Psoas muscle (tissue), 8 donors: ENCODE data around the gene TMEM179B. TPM values are rescaled to one million over a fixed set of nuclear protein-coding genes. Genes with fewer than 3 reads are reported as not detected.

Source experiments
- ATAC-seq, 4 donors: fragments of 200-7000 bp; cut with Tn5 transposase; one replicate each; pipeline ENCODE4 v1.9.1; 2020; ENCODE audit warnings: moderate library complexity in 3 of 4, mild to moderate bottlenecking in 2 of 4
- DNase-seq, 2 donors: peaks; one replicate each; pipeline ENCODE4 v3.0.0-alpha.2; 2020
- H3K27ac ChIP-seq: fragments of 200-600 bp; one replicate; pipeline ENCODE4 v1.8.0; 2022
- H3K27me3 ChIP-seq, 3 donors: fragments of 200-600 bp in 1 of 3; one replicate each; pipeline versions ENCODE4 v1.6.1 to v1.8.0; 2013 to 2022; ENCODE audit warnings: low read length in 2 of 3, mild to moderate bottlenecking in 2 of 3, moderate library complexity in 1 of 3; ENCODE audit not compliant: insufficient read depth in 3 of 3
- H3K36me3 ChIP-seq, 2 donors: fragments of 200-600 bp in 1 of 2; one replicate each; pipeline versions ENCODE4 v1.6.1 to v1.8.0; 2013 to 2022; ENCODE audit warnings: low read depth in 1 of 2, mild to moderate bottlenecking in 1 of 2, moderate library complexity in 1 of 2; ENCODE audit not compliant: insufficient read depth in 1 of 2
- H3K4me1 ChIP-seq: fragments of 200-600 bp; one replicate; pipeline ENCODE4 v1.8.0; 2022
- H3K4me3 ChIP-seq: fragments of 200-600 bp; one replicate; pipeline ENCODE4 v1.8.0; 2022; ENCODE audit warnings: mild to moderate bottlenecking
- H3K9me3 ChIP-seq: fragments of 200-600 bp; one replicate; pipeline ENCODE4 v1.8.0; 2022
- CTCF ChIP-seq: fragments of 200-600 bp; IDR thresholded peaks from one replicate; pipeline ENCODE4 v1.8.0; 2022; ENCODE audit warnings: antibody characterized with exemption
- WGBS, 3 donors: extraction: QIAGEN DNeasy Blood & Tissue Kit; methylation state at CpG; one replicate each; pipeline versions ENCODE4 v1.1.6 to v1.1.7; 2013; 5-methylcytosine and 5-hydroxymethylcytosine counted together
- intact Hi-C, 2 donors: fragments of 100-400 bp; cut with DNase I; formaldehyde crosslinking; loops; one replicate each; pipeline versions ENCODE4 v1.11.0 to v1.14.2; 2022
- polyA plus RNA-seq, 3 donors: library from polyadenylated mRNA; stranded (reverse); fragments of 200-250 nt; gene quantifications; one replicate each; pipeline ENCODE4 v1.2.3, GENCODE V29; 2013
- total RNA-seq, 4 donors: library from RNA; stranded (reverse); fragmentation: NEBNext Ultra II Directional in 2 of 4; extraction: Animal tissue kit (Norgen Biotek cat#: 25700) in 2 of 4; gene quantifications; one replicate each; pipeline versions ENCODE4 v1.2.1 to v1.2.4, GENCODE V29; 2021 to 2023
- donor health status: healthy with polysubstance abuse.
- donor health status: DM: no; HTN: no; CAD: no; lungs with moderate emphysema.
- donor health status: Bipolar disorder and iron deficiency.
- donor health status: healthy.
- donor health status: DM: yes; HTN: yes; CAD: no.
- donor health status: DM: no; HTN: no; CAD: no.
- donor health status: DM: no; HTN: no; CAD: no.
- donor health status: DM: yes; HTN: yes; CAD: no.

The TMEM179B gene
- total and polyA plus RNA-seq, 7 donors: 12.2 to 42.0 (median 18.5) TPM

- no peak for TF ChIP-seq CTCF
- DNase-seq (peak; percentile 93 to 96), ATAC-seq (peak; percentile 74 to 80 (median 78))
- H3K9me3 ChIP-seq: no peaks in the 10 kb centered on the region
- 0% methylated on average over 60 to 62 of the region's 62 CpGs for WGBS, 3 donors
- peak within 1 kb of the TSS; percentile 100 for H3K27ac ChIP-seq
- H3K36me3 ChIP-seq: peaks cover 6 to 37% of the 10 kb centered on the region in 2 donors
- peak within 1 kb of the TSS; percentile 84 for H3K4me3 ChIP-seq
- peaks cover 12% of the 10 kb centered on the region for H3K4me1 ChIP-seq
- no peaks in the 10 kb centered on the region for H3K27me3 ChIP-seq
- intact Hi-C loops: loop anchor here in 1 of 2 donors (5.0 kb wide), 1 partner anchor 37 kb away; no protein-coding TSS in a partner anchor
Observed at GRCh38 chr11:62839050-62839945, 52.1 kb downstream of the TMEM179B start, which contains the start of gene WDR74. Gene WDR74, minus strand, starts transcription at chr11:62839590. Its CDS starts 20 bp downstream, at chr11:62839570.

Other genes with a start within 250 kb of the TMEM179B start
Only the 30 nearest of the 31 such genes appear.
- 1,000 to 10,000 TPM; 1,137 to 1,954 (median 1,509) TPM for gene EEF1G, start 213.5 kb upstream of the TMEM179B start, total RNA-seq
- gene EEF1G, start 213.5 kb upstream of the TMEM179B start, polyA plus RNA-seq: 1,000 to 10,000 TPM; 1,687 to 2,356 (median 2,243) TPM
- gene TUT1, start 195.9 kb upstream of the TMEM179B start, total RNA-seq: 10 to 100 TPM; 14.3 to 23.7 (median 19.6) TPM
- 10 to 100 TPM; 12.1 to 15.5 (median 12.7) TPM for gene TUT1, start 195.9 kb upstream of the TMEM179B start, polyA plus RNA-seq
- 10 to 100 TPM; 20.0 to 32.5 (median 28.6) TPM for gene MTA2, start 185.5 kb upstream of the TMEM179B start, total RNA-seq
- gene MTA2, start 185.5 kb upstream of the TMEM179B start, polyA plus RNA-seq: 10 to 100 TPM; 18.4 to 27.1 (median 26.9) TPM
- 10 to 100 TPM; 14.1 to 19.5 (median 16.9) TPM for gene EML3, start 174.6 kb upstream of the TMEM179B start, total RNA-seq
- gene EML3, start 174.6 kb upstream of the TMEM179B start, polyA plus RNA-seq: 10 to 100 TPM in 2 of 3 donors, 1 to 10 TPM in 1; 7.4 to 11.3 (median 11.1) TPM
- 1 to 10 TPM; 2.0 to 4.4 (median 3.1) TPM for gene ROM1, start 174.1 kb upstream of the TMEM179B start, total RNA-seq
- 1 to 10 TPM; 3.7 to 5.5 (median 4.7) TPM for gene ROM1, start 174.1 kb upstream of the TMEM179B start, polyA plus RNA-seq
- 10 to 100 TPM in 3 of 4 donors, 1 to 10 TPM in 1; 7.4 to 11.8 (median 11.0) TPM for gene B3GAT3, start 165.4 kb upstream of the TMEM179B start, total RNA-seq
- gene B3GAT3, start 165.4 kb upstream of the TMEM179B start, polyA plus RNA-seq: 10 to 100 TPM; 11.7 to 37.6 (median 20.0) TPM
- 10 to 100 TPM; 59.7 to 62.2 (median 61.4) TPM for gene GANAB, start 140.8 kb upstream of the TMEM179B start, total RNA-seq
- gene GANAB, start 140.8 kb upstream of the TMEM179B start, polyA plus RNA-seq: 10 to 100 TPM; 34.3 to 64.6 (median 62.0) TPM
- gene INTS5, start 134.1 kb upstream of the TMEM179B start, total RNA-seq: 10 to 100 TPM; 13.5 to 20.6 (median 17.1) TPM
- gene INTS5, start 134.1 kb upstream of the TMEM179B start, polyA plus RNA-seq: 10 to 100 TPM in 1 of 3 donors, 1 to 10 TPM in 2; 8.1 to 19.9 (median 9.3) TPM
- gene C11orf98, start 122.2 kb upstream of the TMEM179B start, total RNA-seq: 10 to 100 TPM; 29.8 to 50.9 (median 50.2) TPM
- gene C11orf98, start 122.2 kb upstream of the TMEM179B start, polyA plus RNA-seq: 100 to 1,000 TPM in 1 of 3 donors, 10 to 100 TPM in 2; 87.1 to 155 (median 93.1) TPM
- gene CSKMT, start 122.1 kb upstream of the TMEM179B start, total RNA-seq: 10 to 100 TPM in 2 of 4 donors, 1 to 10 TPM in 2; 3.8 to 12.8 (median 9.4) TPM
- gene CSKMT, start 122.1 kb upstream of the TMEM179B start, polyA plus RNA-seq: 10 to 100 TPM in 1 of 3 donors, 1 to 10 TPM in 2; 4.8 to 11.4 (median 7.8) TPM
- 1 to 10 TPM; 5.2 to 8.8 (median 7.1) TPM for gene UQCC3, start 115.7 kb upstream of the TMEM179B start, total RNA-seq
- gene UQCC3, start 115.7 kb upstream of the TMEM179B start, polyA plus RNA-seq: 10 to 100 TPM in 1 of 3 donors, 1 to 10 TPM in 2; 6.4 to 16.5 (median 8.6) TPM
- 1 to 10 TPM in 3 of 4 donors, under 1 TPM in 1; 0.74 to 3.2 (median 1.9) TPM for gene LBHD1, start 115.1 kb upstream of the TMEM179B start, total RNA-seq
- gene LBHD1, start 115.1 kb upstream of the TMEM179B start, polyA plus RNA-seq: 1 to 10 TPM in 2 of 3 donors, under 1 TPM in 1; 0.98 to 3.6 (median 1.6) TPM
- 100 to 1,000 TPM; 102 to 204 (median 149) TPM for gene UBXN1, start 108.3 kb upstream of the TMEM179B start, total RNA-seq
- 100 to 1,000 TPM; 225 to 376 (median 295) TPM for gene UBXN1, start 108.3 kb upstream of the TMEM179B start, polyA plus RNA-seq
- 1 to 10 TPM; 2.4 to 4.8 (median 3.8) TPM for gene LRRN4CL, start 97.9 kb upstream of the TMEM179B start, total RNA-seq
- 1 to 10 TPM; 1.8 to 3.7 (median 2.8) TPM for gene LRRN4CL, start 97.9 kb upstream of the TMEM179B start, polyA plus RNA-seq
- gene BSCL2, start 80.0 kb upstream of the TMEM179B start, total RNA-seq: 10 to 100 TPM; 17.0 to 45.4 (median 29.0) TPM
- 100 to 1,000 TPM in 1 of 3 donors, 10 to 100 TPM in 2; 61.5 to 174 (median 63.5) TPM for gene BSCL2, start 80.0 kb upstream of the TMEM179B start, polyA plus RNA-seq
- not detected for gene GNG3, start 79.7 kb upstream of the TMEM179B start, total RNA-seq
- under 1 TPM in 2 of 3 donors, not detected in 1; 0.10 to 0.39 TPM for gene GNG3, start 79.7 kb upstream of the TMEM179B start, polyA plus RNA-seq
- 10 to 100 TPM; 27.2 to 39.7 (median 31.4) TPM for gene HNRNPUL2, start 59.9 kb upstream of the TMEM179B start, total RNA-seq
- 10 to 100 TPM; 23.8 to 35.1 (median 25.0) TPM for gene HNRNPUL2, start 59.9 kb upstream of the TMEM179B start, polyA plus RNA-seq
- 10 to 100 TPM; 14.8 to 19.6 (median 16.4) TPM for gene TTC9C, start 58.9 kb upstream of the TMEM179B start, total RNA-seq
- gene TTC9C, start 58.9 kb upstream of the TMEM179B start, polyA plus RNA-seq: 10 to 100 TPM; 20.2 to 30.4 (median 28.2) TPM
- 1 to 10 TPM; 5.4 to 8.7 (median 6.5) TPM for gene ZBTB3, start 33.2 kb upstream of the TMEM179B start, total RNA-seq
- 1 to 10 TPM; 1.5 to 3.5 (median 2.1) TPM for gene ZBTB3, start 33.2 kb upstream of the TMEM179B start, polyA plus RNA-seq
- gene POLR2G, start 25.8 kb upstream of the TMEM179B start, total RNA-seq: 10 to 100 TPM; 31.7 to 44.7 (median 36.2) TPM
- 10 to 100 TPM; 44.0 to 92.6 (median 48.8) TPM for gene POLR2G, start 25.8 kb upstream of the TMEM179B start, polyA plus RNA-seq
- 10 to 100 TPM; 13.5 to 19.9 (median 18.3) TPM for gene TAF6L, start 16.0 kb upstream of the TMEM179B start, total RNA-seq
- 10 to 100 TPM; 18.0 to 26.5 (median 20.1) TPM for gene TAF6L, start 16.0 kb upstream of the TMEM179B start, polyA plus RNA-seq
- gene TMEM223, start 4.6 kb downstream of the TMEM179B start, total RNA-seq: 10 to 100 TPM in 1 of 4 donors, 1 to 10 TPM in 3; 6.2 to 11.5 (median 8.4) TPM
- 10 to 100 TPM; 16.6 to 37.7 (median 21.7) TPM for gene TMEM223, start 4.6 kb downstream of the TMEM179B start, polyA plus RNA-seq
- 10 to 100 TPM; 38.3 to 45.4 (median 41.9) TPM for gene NXF1, start 18.0 kb downstream of the TMEM179B start, total RNA-seq
- 10 to 100 TPM; 36.3 to 67.0 (median 49.7) TPM for gene NXF1, start 18.0 kb downstream of the TMEM179B start, polyA plus RNA-seq
- 10 to 100 TPM; 16.0 to 24.6 (median 20.7) TPM for gene STX5, start 44.6 kb downstream of the TMEM179B start, total RNA-seq
- 10 to 100 TPM; 18.2 to 21.1 (median 21.1) TPM for gene STX5, start 44.6 kb downstream of the TMEM179B start, polyA plus RNA-seq
- not detected for gene TEX54, start 45.4 kb downstream of the TMEM179B start, total RNA-seq
- not detected for gene TEX54, start 45.4 kb downstream of the TMEM179B start, polyA plus RNA-seq
- gene WDR74, start 52.2 kb downstream of the TMEM179B start, total RNA-seq: 10 to 100 TPM; 32.9 to 74.9 (median 54.2) TPM
- 100 to 1,000 TPM in 1 of 3 donors, 10 to 100 TPM in 2; 90.1 to 121 (median 92.5) TPM for gene WDR74, start 52.2 kb downstream of the TMEM179B start, polyA plus RNA-seq
- 100 to 1,000 TPM in 3 of 4 donors, 10 to 100 TPM in 1; 62.6 to 187 (median 132) TPM for gene SLC3A2, start 93.5 kb downstream of the TMEM179B start, total RNA-seq
- 100 to 1,000 TPM; 149 to 374 (median 208) TPM for gene SLC3A2, start 93.5 kb downstream of the TMEM179B start, polyA plus RNA-seq
- gene CHRM1, start 134.0 kb downstream of the TMEM179B start, total RNA-seq: not detected
- gene CHRM1, start 134.0 kb downstream of the TMEM179B start, polyA plus RNA-seq: under 1 TPM in 1 of 3 donors, not detected in 2; 0.06 TPM
- gene SLC22A6, start 197.6 kb downstream of the TMEM179B start, total RNA-seq: not detected
- gene SLC22A6, start 197.6 kb downstream of the TMEM179B start, polyA plus RNA-seq: not detected
- not detected for gene SLC22A8, start 228.4 kb downstream of the TMEM179B start, total RNA-seq
- not detected for gene SLC22A8, start 228.4 kb downstream of the TMEM179B start, polyA plus RNA-seq